GM03348 (cell line): Measurements from ENCODE around the gene MSL3B.

Experiments
- DNase-seq: peaks from one replicate; pipeline ENCODE4 v3.0.0; 2012; ENCODE audit warnings: low spot score

The MSL3B gene

GRCh38 chr2:233816771-233817170 is 51.4 kb downstream of the MSL3B start:
- DNase-seq: no peak

- DNase-seq: no peak
These were observed 51.9 kb downstream of the MSL3B start for GRCh38 chr2:233816334-233816733.

- no peak for DNase-seq
These were observed 52.3 kb downstream of the MSL3B start for GRCh38 chr2:233815861-233816260.
